ENCODE data around the gene AGBL5. TPM values are rescaled to one million over a fixed set of nuclear protein-coding genes. Genes with fewer than 3 reads are reported as not detected.
A peak's percentile ranks its signal among the peaks of the same experiment; 100 is the strongest.

The AGBL5 gene
- total and polyA plus RNA-seq, 2 of the 13 experiments (the other 11 are each of a cell fraction or from before 2014, with no cell fraction given): 55.9 to 73.3 TPM

GRCh38 chr2:27086090-27086723 lies 34.7 kb downstream of the AGBL5 start (continued):
- TF ChIP-seq HINFP (CRISPR knock-in tag; IDR thresholded peaks at IDR 0.05; ENCODE audit: low read depth) (peak; percentile 5; the same call in 1 of the 2 replicates), ATF5 (CRISPR knock-in tag; IDR thresholded peaks at IDR 0.05; ENCODE audit: low read depth) (no peak; the same call in 1 of the 2 replicates), TP53 (CRISPR knock-in tag; conservative IDR thresholded peaks at IDR 0.05) (no peak), ZFP36 (IDR thresholded peaks at IDR 0.05; ENCODE audit: borderline replicate concordance, low read depth, low read length, partially characterized antibody) (no peak), ZBTB25 (CRISPR knock-in tag; IDR thresholded peaks at IDR 0.05) (peak; percentile 85; the same call in 1 of the 2 replicates), ZNF292 (CRISPR knock-in tag; IDR thresholded peaks at IDR 0.05; ENCODE audit: borderline replicate concordance, low read depth) (no peak), ZSCAN12 (CRISPR knock-in tag; IDR thresholded peaks at IDR 0.05) (0 out of 2 replicates have a peak, but pooled peaks have one; percentile 16), ATF1 (CRISPR knock-in tag; IDR thresholded peaks at IDR 0.05) (no peak), RORA (CRISPR knock-in tag; IDR thresholded peaks at IDR 0.05) (no peak), SNRNP70 (IDR thresholded peaks at IDR 0.05; ENCODE audit: low read depth, low read length) (no peak), ZNF616 (CRISPR knock-in tag; IDR thresholded peaks at IDR 0.05; ENCODE audit: low read depth) (no peak), NR3C1 (CRISPR knock-in tag; IDR thresholded peaks at IDR 0.05) (no peak), ZNF503 (CRISPR knock-in tag; IDR thresholded peaks at IDR 0.05) (peak; percentile 50; the same call in 1 of the 2 replicates), ZNF737 (CRISPR knock-in tag; IDR thresholded peaks at IDR 0.05; ENCODE audit: borderline replicate concordance) (no peak), ZNF414 (CRISPR knock-in tag; IDR thresholded peaks at IDR 0.05) (no peak), PAXIP1 (CRISPR knock-in tag; conservative IDR thresholded peaks at IDR 0.05) (no peak; the same call in 1 of the 2 replicates), ATM (IDR thresholded peaks at IDR 0.05; ENCODE audit: borderline replicate concordance) (no peak), ZNF607 (CRISPR knock-in tag; IDR thresholded peaks at IDR 0.05; ENCODE audit: borderline replicate concordance) (peak; percentile 99), ZNF563 (CRISPR knock-in tag; IDR thresholded peaks at IDR 0.05) (no peak)

Data from HepG2 (cell line).